Heart left ventricle (tissue), 16 donors: ENCODE measurements around the gene SSBP2. TPM values are rescaled to one million over a fixed set of nuclear protein-coding genes. Genes with fewer than 3 reads are reported as not detected.

ENCODE experiments used
- ATAC-seq, 4 donors: fragments of 200-7000 bp; cut with Tn5 transposase; one replicate each; pipeline ENCODE4 v1.9.1; 2020 to 2022; ENCODE audit warnings: moderate library complexity in 4 of 4, mild to moderate bottlenecking in 3 of 4, moderate number of reproducible peaks in 1 of 4
- DNase-seq, 5 donors: peaks; one replicate each; pipeline ENCODE4 v3.0.0-alpha.2; 2020
- H3K27ac ChIP-seq, 12 donors: fragments of 200-600 bp; sonication (generic) in 4 of 12; one replicate each; pipeline versions ENCODE4 v1.5.0 to v1.8.0; 2016 to 2022; ENCODE audit warnings: mild to moderate bottlenecking in 2 of 12
- H3K27me3 ChIP-seq, 9 donors: fragments of 200-600 bp; sonication (generic) in 2 of 9; one replicate each; pipeline versions ENCODE4 v1.5.1 to v1.8.0; 2016 to 2022; ENCODE audit warnings: mild to moderate bottlenecking in 3 of 9
- H3K36me3 ChIP-seq, 9 donors: fragments of 200-600 bp; sonication (generic) in 2 of 9; one replicate each; pipeline versions ENCODE4 v1.5.0 to v1.8.0; 2018 to 2022; ENCODE audit warnings: mild to moderate bottlenecking in 2 of 9
- H3K4me1 ChIP-seq, 12 donors: fragments of 200-600 bp; sonication (generic) in 4 of 12; one replicate each; pipeline versions ENCODE4 v1.5.0 to v1.8.0; 2016 to 2022; ENCODE audit warnings: mild to moderate bottlenecking in 3 of 12
- H3K4me3 ChIP-seq, 12 donors: fragments of 200-600 bp; sonication (generic) in 4 of 12; one replicate each; pipeline versions ENCODE4 v1.5.0 to v1.8.0; 2017 to 2022; ENCODE audit warnings: mild to moderate bottlenecking in 9 of 12, moderate library complexity in 4 of 12
- H3K9me3 ChIP-seq, 12 donors: fragments of 200-600 bp; sonication (generic) in 4 of 12; one replicate each; pipeline versions ENCODE4 v1.5.0 to v1.8.0; 2016 to 2022; ENCODE audit warnings: mild to moderate bottlenecking in 1 of 12
- CTCF ChIP-seq, 12 donors: fragments of 200-600 bp; sonication (generic) in 4 of 12; IDR thresholded peaks; one replicate each; pipeline versions ENCODE4 v1.5.0 to v1.8.0; 2018 to 2022; ENCODE audit warnings: antibody characterized with exemption in 12 of 12, mild to moderate bottlenecking in 5 of 12
- POLR2A ChIP-seq, 2 donors: fragments of 450-650 bp; IDR thresholded peaks; one replicate each; pipeline ENCODE4 v1.6.1; 2017; ENCODE audit warnings: antibody characterized with exemption in 2 of 2, mild to moderate bottlenecking in 2 of 2, moderate library complexity in 2 of 2
- WGBS, 4 donors: extraction: QIAGEN DNeasy Blood & Tissue Kit in 2 of 4; methylation state at CpG; one replicate each; pipeline versions ENCODE4 v1.1.5 to v1.1.7; 2013 to 2018; 5-methylcytosine and 5-hydroxymethylcytosine counted together
- intact Hi-C, 10 donors: fragments of 100-400 bp; cut with DNase I; formaldehyde crosslinking; loops; one replicate each; pipeline versions ENCODE4 v1.11.1 to v1.14.2; 2022
- polyA plus RNA-seq, 2 donors: library from polyadenylated mRNA; stranded (reverse); fragments of 200-250 nt; gene quantifications; one replicate each; pipeline ENCODE4 v1.2.3, GENCODE V29; 2013
- total RNA-seq, 9 donors: library from RNA; depleted of rRNA in 2 of 9; stranded (reverse); fragments of >200 nt in 2 of 9; fragmentation: NEBNext Ultra II Directional in 3 of 9; extraction: Animal tissue kit (Norgen Biotek cat#: 25700) in 3 of 9; gene quantifications; one replicate each; pipeline versions ENCODE4 v1.1.0 to v1.2.4, GENCODE V29; 2016 to 2023
- donor health status: ischemic (EF 13 %, LVEDD 7.1; RV severe dilation, severe dysfunction).
- donor health status: healthy with polysubstance abuse.
- donor health status: DM: no; HTN: yes; CAD: no.
- donor health status: DM: no; HTN: no; CAD: no.
- donor health status: ischemic (EF 25% LVEDD 6.9; RV normal size, moderate dysfunction).
- donor health status: ischemic (EF 25% LVEDD 5.7; RV mildly dilated, moderate dysfunction).
- donor health status: healthy.
- donor health status: DM: yes; HTN: yes; CAD: no.
- donor health status: ischemic (EF 35%, LVEDD 5.7; RV mildly dilated, moderate dysfunction).
- donor health status: nonischemic (EF 11% LVEDD 7.7; RV severe dilation, severe dysfunction).
- donor health status: DM: yes; HTN: yes; CAD: no.
- donor health status: PGD.
- donor health status: ischemic (EF 29% LVEDD 5.4; RV normal size, mild dysfunction).
- donor health status: nonischemic (EF 23%, LVEDD 6.1; RV moderate dilation, normal function).

SSBP2 gene
- total and polyA plus RNA-seq, 11 donors = 25.6 to 98.1 (median 50.7) TPM

GRCh38 chr5:81696418-81697397 lies 54.2 kb downstream of the SSBP2 start:
- H3K27me3 ChIP-seq = no peaks in the 10 kb centered on the region

GRCh38 chr5:81694726-81695125 lies 56.2 kb downstream of the SSBP2 start:
- intact Hi-C loops = no loop called here
- no peak for DNase-seq
- H3K4me3 ChIP-seq = no peak overlapping the region
- H3K27ac ChIP-seq = no peak overlapping the region
- peaks cover 0 to 42% (median 5%) of the 10 kb centered on the region in 12 donors for H3K9me3 ChIP-seq
- no peaks in the 10 kb centered on the region for H3K27me3 ChIP-seq
- TF ChIP-seq POLR2A (IDR thresholded peaks at IDR 0.05) = no peak
- no peak for TF ChIP-seq CTCF (IDR thresholded peaks at IDR 0.05)
- ATAC-seq = no peak
- H3K4me1 ChIP-seq = peaks cover 0 to 7% (median 0%) of the 10 kb centered on the region in 12 donors
- no peaks in the 10 kb centered on the region for H3K36me3 ChIP-seq
- 86 to 93% (median 90%) methylated on average over 2 of the region's 2 CpGs for WGBS, 4 donors

More at GRCh38 chr5:81696418-81697397, 54.2 kb downstream of the SSBP2 start:
- peaks cover 0 to 7% (median 0%) of the 10 kb centered on the region in 12 donors for H3K4me1 ChIP-seq
- peaks cover 0 to 39% (median 9%) of the 10 kb centered on the region in 12 donors for H3K9me3 ChIP-seq
- H3K36me3 ChIP-seq = no peaks in the 10 kb centered on the region
- 69 to 77% (median 74%) methylated on average over 9 of the region's 9 CpGs for WGBS, 4 donors
- TF ChIP-seq POLR2A (IDR thresholded peaks at IDR 0.05) = no peak
- no peak for TF ChIP-seq CTCF (IDR thresholded peaks at IDR 0.05)
- DNase-seq = no peak
- no peak overlapping the region for H3K4me3 ChIP-seq
- ATAC-seq = no peak
- H3K27ac ChIP-seq = no peak overlapping the region
- intact Hi-C loops = no loop called here

- TF ChIP-seq CTCF (IDR thresholded peaks at IDR 0.05) (no peak), POLR2A (IDR thresholded peaks at IDR 0.05) (no peak)
- Histone ChIP-seq H3K9me3 (peaks cover 0 to 52% (median 7%) of the 10 kb centered on the region in 12 donors), H3K27ac (no peak overlapping the region), H3K4me3 (no peak overlapping the region), H3K36me3 (no peaks in the 10 kb centered on the region), H3K27me3 (no peaks in the 10 kb centered on the region), H3K4me1 (peaks cover 0 to 10% (median 0%) of the 10 kb centered on the region in 12 donors)
- ATAC-seq (no peak), DNase-seq (no peak)
- 90 to 99% (median 97%) methylated on average over 4 to 5 of the region's 5 CpGs for WGBS, 4 donors
- intact Hi-C loops = no loop called here
Measured at GRCh38 chr5:81688215-81688614, 62.7 kb downstream of the SSBP2 start.

GRCh38 chr5:81687292-81687691 lies 63.6 kb downstream of the SSBP2 start:
- 95 to 100% (median 99%) methylated on average over 1 of the region's 1 CpG for WGBS, 4 donors
- Histone ChIP-seq H3K9me3 (peaks cover 0 to 52% (median 8%) of the 10 kb centered on the region in 12 donors), H3K27me3 (no peaks in the 10 kb centered on the region), H3K27ac (no peak overlapping the region), H3K36me3 (no peaks in the 10 kb centered on the region), H3K4me3 (no peak overlapping the region), H3K4me1 (peaks cover 0 to 10% (median 0%) of the 10 kb centered on the region in 12 donors)
- DNase-seq (no peak), ATAC-seq (no peak)
- intact Hi-C loops = no loop called here
- TF ChIP-seq CTCF (IDR thresholded peaks at IDR 0.05) = no peak
- TF ChIP-seq POLR2A (IDR thresholded peaks at IDR 0.05) = no peak
